NCI-H1048 (cell line): ENCODE results near the gene CHADL.

Experiments used
- DNase-seq: peaks from one replicate; lab custom pipeline; 2025; lab: John Stamatoyannopoulos, UW

Gene CHADL

DNA sequence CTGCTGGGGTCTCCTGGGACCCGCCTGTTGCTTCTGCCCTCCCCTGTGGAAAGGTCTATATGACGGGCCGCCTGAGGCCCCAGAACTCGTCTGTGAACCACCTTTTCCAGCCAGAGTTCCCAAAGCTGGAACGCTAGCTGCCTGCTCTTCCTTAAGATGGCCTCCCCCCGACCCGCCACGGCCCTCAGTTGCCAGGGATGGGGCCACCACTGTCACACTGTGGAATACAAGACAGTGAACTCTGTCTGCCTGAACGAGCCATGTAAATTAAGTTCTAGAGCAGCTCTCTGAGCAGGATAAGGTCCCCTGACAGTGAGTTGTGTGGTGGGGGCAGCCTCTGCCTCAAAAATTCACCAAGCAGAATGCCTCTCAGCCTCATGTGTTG, 10.3 kb downstream of the CHADL start:
- DNase-seq = no peak

- DNase-seq = no peak
Measured at GRCh38 chr22:41229730-41230400, 10.9 kb downstream of the CHADL start.

DNA sequence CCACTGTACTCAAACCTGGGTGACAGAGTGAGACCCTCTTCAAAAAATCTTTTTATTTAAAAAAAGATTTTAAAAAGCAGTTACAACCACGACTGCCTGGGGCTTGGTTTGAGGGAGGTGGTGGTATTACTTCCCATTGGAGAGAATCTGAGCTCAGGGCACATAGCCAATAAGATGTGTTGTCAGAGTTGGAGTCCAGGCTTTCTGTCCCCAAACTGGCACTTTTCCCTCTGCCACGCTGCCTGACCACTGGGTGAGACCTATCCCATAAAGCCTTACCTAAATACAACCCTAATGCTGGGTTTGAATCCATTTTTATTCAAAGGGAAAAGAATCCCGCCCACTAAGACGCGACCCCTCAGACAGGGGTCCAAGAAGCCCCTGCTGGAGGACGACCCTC, 11.5 kb downstream of the CHADL start:
- DNase-seq = no peak

DNA sequence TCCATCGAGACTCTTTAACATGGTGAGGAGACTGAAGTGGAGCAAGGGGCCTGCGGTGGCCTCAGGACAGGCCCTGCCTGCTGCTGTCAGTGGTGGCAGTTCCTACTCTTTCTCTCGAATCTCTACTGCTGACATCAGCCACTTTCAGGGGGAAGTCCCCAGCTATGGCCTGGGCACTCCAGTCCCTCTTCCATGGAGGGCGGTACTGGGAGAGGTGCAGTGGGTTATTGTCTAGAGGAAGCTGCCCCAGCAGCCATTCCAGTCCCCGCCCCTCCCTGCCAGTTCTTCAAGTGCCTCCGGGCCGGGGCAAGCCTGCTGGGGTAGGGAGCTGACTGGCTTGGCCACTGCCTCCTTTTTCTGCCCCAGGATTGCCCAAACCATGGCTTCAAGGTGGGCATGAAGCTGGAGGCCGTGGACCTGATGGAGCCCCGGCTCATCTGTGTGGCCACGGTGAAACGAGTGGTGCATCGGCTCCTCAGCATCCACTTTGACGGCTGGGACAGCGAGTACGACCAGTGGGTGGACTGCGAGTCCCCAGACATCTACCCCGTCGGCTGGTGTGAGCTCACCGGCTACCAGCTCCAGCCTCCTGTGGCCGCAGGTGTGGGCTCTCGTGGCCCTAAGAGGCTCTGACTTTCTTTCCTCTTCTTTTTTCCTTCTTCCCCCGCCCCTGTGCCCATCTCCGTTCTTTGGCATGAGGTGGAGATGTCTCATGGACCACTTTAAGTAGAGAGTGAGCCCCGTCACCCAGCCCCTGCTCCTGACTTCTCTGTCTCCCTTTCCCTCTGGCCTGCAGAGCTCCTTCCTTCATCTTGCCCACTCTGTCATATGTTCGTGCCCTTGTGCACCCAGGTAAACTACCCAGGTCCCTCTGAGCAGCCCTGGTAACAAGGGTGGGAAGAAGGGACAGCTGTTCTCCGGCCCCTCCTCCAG, 13.7 kb downstream of the CHADL start:
- DNase-seq = no peak

- DNase-seq = no peak
Measured at GRCh38 chr22:41223535-41223934, 17.2 kb downstream of the CHADL start.

DNA sequence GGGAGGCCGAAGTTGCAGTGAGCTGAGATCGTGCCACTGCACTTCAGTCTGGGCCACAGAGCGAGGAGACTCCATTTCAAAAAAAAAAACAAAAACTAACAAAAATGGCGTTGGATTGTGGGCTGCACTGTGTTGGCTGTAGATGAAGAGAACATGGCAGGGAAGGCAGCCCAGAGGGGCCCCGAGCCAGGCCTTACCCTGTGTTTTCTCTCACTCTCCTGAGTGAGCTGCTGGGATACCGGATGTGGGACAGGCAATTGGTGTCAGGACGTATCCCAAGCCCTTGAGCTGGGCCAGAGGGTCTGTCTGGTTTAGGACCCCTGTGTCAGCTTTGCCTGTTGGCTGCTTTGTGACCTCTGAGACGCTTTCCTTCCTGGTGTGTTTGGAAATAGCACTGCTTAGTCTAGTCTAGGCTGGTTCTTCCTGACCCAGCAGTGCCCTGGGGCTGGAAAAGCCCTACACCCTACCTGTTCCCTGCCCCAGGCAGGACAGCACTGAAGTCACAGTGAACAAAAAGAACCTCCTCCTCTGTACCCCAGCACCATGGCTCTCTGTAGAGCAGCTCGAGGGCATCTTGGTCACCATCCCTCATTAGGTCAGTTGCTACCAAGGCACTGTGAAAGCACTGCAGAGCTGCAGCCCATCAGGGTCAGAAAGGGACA, 17.8 kb downstream of the CHADL start:
- no peak for DNase-seq

- DNase-seq = no peak
Measured at GRCh38 chr22:41217553-41218157, 23.1 kb downstream of the CHADL start.

DNA sequence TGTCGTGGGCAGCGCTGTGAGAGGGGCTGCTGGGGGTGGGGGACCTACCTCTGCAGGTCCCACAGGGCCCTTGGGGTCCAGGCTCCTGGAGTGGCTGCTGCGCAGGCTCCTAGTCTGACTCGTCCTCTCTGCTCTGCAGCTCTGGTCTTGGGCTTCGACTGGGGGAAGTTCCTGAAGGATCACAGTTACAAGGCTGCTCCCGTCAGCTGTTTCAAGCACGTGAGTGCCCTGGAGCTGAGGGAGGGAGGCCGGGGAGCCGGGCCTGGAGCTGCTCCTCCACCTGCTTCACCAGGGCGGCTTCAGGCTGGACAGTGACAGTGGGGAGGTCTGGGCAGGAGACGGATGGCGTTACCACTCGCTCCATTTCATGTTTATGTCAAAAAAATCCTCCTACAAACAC, 23.7 kb downstream of the CHADL start:
- no peak for DNase-seq

- DNase-seq = no peak
Measured at GRCh38 chr22:41215926-41216325, 24.8 kb downstream of the CHADL start.

- no peak for DNase-seq
Measured at GRCh38 chr22:41215409-41215808, 25.3 kb downstream of the CHADL start.

GRCh38 chr22:41206719-41207118, 34.0 kb downstream of the CHADL start:
- no peak for DNase-seq

- peak; percentile 97 for DNase-seq
Measured at GRCh38 chr22:41204992-41205900, 35.5 kb downstream of the CHADL start, which contains the start of gene L3MBTL2. L3MBTL2 (plus strand) TSS chr22:41205312; CDS start chr22:41205363, 51 bp downstream.

- no peak for DNase-seq
Measured at GRCh38 chr22:41204066-41204465, 36.7 kb downstream of the CHADL start.

DNA sequence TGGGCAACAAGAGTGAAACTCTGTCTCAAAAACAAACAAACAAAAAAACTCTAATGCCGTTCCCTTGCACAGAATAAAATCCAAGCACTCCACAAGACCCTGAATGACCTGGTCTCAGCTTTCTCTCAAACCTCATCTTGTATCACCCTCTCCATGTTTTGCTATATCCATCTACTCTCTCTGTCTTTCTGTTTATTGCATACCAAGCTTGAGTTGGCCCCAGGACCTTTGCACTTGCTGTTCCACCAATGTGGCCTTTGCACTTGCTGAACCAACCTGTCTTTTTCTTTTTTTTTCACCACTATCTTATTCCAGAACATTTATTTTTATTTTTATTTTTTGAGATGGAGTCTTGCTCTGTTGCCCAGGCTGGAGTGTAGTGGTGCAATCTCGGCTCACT, 37.6 kb downstream of the CHADL start:
- no peak for DNase-seq

- no peak for DNase-seq
Measured at GRCh38 chr22:41201141-41201540, 39.6 kb downstream of the CHADL start.

- no peak for DNase-seq
Measured at GRCh38 chr22:41198027-41198580, 42.6 kb downstream of the CHADL start.

GRCh38 chr22:41197038-41197972, 43.4 kb downstream of the CHADL start:
- peak; percentile 22 for DNase-seq

- DNase-seq = no peak
Measured at GRCh38 chr22:41193829-41194228, 46.9 kb downstream of the CHADL start.

DNA sequence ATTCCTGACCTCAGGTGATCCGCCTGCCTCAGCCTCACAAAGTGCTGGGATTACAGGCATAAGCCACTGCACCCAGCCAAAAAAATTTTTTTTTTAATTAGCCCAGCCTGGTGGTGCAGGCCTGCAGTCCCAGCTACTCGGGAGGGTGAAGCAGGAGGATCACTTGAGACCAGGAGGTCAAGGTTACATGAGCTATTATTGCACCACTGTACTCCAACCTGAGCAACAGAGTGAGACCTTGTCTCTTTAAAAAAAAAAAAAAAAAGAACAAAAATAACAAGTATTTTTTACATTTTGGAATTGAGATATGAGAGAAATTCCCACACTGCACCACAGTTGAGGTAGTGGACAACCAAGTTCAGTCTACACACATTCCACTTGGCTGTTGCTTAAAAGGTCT, 49.3 kb downstream of the CHADL start:
- DNase-seq = no peak

DNA sequence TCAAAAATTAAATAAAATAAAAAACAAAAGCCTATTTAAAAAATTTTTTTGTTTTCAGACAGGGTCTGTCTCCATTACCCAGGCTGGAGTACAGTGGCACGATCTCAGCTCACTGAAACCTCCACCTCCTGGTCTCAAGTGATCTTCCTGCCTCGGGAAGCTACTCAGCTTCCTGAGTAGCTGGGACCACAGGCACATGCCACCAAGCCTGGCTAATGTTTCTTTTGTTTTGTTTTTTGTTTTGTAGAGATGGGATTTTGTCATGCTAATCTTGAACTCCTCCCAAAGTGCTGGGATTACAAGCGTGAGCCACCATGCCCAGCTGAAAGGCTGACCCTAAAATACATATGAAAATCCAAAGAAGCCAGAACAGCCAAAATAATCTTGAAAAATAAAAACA, 56.1 kb downstream of the CHADL start:
- no peak for DNase-seq
